HG03066 (cell line): Measurements from ENCODE around the gene TMEM237.

Experiments
- ATAC-seq: cut with Tn5 transposase; IDR thresholded peaks from one replicate; pipeline ENCODE4 v1.9.1; 2021; ENCODE audit warnings: low read depth; ENCODE audit not compliant: unreplicated experiment

TMEM237 gene

GRCh38 chr2:201642579-201643215 is 606 bp downstream of the TMEM237 start:
- ATAC-seq = peak; percentile 79

DNA sequence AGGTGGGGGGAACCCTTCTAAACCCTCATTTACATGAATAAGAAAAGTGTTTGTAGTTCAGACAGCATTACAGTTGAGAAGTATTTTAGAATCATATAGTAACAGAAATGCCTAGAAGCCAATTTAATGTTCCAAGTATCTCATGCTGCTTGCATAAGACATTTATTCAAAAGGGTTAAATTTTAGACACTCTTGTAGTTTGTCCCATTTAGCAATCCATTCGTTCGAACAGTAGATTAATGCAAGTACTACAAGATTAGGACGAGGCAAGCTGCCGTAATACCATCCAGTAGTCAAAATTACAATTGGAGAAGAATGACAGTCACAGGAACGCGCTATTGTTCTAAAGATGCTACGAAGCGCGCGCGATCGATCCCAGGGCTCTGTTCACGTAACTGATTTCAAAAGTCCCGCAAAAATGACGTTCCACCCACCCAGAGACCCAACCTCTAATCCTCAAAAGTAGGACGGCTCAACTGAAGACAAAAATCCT is 1.2 kb downstream of the TMEM237 start:
- ATAC-seq = peak; percentile 31

- ATAC-seq = no peak
Observed at GRCh38 chr2:201639205-201639604, 4.1 kb downstream of the TMEM237 start.

- no peak for ATAC-seq
Observed at GRCh38 chr2:201638326-201638725, 5.0 kb downstream of the TMEM237 start.

DNA sequence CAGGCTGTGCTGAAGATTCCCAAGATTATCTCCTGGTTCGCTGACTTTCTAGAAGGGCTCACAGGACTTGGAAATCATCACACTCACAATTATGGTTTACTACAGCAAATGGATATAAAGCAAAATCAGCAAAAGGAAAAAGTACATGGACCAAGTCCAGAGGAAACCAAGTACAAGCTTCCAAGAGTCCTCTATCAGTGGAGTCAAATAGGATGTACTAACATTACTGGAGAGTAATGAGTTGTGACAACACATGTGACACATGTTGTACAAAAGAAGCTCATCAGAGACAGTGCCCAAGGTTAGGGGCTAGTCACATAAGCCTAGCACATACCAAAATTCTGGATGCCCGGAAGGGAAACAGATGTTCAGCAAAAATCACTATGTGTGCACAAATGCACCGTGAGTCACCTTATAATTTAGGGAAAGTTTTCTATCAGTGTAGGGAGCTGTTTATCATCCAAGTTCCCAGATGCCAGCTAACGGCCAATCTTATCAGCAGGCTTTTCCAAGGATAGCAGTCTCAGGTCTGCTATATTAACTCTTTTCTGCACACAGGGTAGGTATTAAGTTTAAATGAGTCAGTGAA is 9.5 kb downstream of the TMEM237 start:
- no peak for ATAC-seq

DNA sequence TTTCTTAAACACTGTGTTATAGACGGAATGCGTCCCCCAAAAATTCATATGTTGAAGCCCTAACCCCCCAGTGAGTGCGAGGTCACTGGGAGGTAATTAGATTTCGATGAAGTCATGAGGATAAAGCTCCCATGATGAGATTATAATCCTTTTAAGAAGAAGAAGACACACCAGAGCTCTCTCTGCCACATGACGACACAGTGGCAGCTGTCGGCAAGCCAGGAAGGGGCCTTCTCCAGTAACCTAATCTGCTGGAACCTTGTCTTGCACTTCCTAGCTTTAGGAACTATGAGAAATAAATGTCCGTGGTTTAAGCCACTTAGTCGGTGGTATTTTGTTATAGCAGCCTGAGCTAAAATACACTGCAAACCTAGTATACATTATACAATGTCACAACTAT is 12.3 kb downstream of the TMEM237 start:
- no peak for ATAC-seq

DNA sequence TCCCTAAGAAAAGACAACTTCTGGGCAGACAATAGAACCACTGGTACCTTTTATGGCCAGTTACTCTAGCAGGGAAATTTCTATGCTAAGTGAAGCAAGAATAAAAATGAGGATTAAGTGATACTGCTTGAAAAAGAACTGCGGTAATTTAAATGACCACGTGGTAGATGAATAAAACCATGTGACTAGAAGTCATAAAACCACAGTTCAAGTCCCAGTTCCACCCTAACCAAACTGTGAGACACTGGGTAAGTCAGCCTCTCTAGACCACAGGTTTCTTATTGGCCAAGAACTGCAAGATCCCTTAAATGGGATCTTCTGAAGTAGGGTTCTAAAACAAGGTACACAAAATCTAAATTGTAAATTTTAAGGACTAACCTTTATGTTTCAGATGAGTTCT is 12.7 kb downstream of the TMEM237 start:
- ATAC-seq = no peak

GRCh38 chr2:201628545-201628944 is 14.8 kb downstream of the TMEM237 start:
- ATAC-seq = no peak

GRCh38 chr2:201622306-201622970 is 20.9 kb downstream of the TMEM237 start:
- no peak for ATAC-seq

DNA sequence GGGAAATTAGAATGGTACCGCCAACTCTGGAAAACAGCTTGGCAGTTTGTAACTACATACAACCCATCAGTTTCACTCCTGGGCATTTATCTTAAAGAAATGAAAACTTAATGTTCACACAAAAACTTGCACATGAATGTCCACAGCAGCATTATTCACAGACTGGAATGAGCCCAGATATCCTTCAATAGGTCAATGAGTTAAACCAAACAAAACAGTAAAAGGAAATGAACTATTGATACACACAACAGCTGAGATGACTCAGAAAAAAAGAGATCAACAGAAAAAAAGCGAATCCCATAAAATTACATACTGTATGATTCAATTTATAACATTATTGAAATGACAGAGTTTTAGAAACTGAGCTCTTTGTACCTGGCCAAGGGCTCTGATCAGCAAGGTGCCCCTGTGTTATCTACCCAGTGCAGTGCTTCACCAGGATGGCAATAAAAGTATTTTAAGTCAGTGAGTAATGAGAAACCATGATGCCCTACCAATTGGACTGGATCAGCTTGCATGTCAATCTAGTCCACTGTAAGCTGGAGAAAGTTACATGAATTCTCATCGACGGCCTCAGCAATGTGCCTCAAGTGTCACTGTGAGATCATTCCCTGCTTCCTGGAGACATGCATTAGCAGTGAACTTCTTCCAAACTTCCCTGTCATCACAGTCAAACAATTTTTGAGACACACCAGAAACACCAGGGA is 21.9 kb downstream of the TMEM237 start:
- ATAC-seq = no peak

DNA sequence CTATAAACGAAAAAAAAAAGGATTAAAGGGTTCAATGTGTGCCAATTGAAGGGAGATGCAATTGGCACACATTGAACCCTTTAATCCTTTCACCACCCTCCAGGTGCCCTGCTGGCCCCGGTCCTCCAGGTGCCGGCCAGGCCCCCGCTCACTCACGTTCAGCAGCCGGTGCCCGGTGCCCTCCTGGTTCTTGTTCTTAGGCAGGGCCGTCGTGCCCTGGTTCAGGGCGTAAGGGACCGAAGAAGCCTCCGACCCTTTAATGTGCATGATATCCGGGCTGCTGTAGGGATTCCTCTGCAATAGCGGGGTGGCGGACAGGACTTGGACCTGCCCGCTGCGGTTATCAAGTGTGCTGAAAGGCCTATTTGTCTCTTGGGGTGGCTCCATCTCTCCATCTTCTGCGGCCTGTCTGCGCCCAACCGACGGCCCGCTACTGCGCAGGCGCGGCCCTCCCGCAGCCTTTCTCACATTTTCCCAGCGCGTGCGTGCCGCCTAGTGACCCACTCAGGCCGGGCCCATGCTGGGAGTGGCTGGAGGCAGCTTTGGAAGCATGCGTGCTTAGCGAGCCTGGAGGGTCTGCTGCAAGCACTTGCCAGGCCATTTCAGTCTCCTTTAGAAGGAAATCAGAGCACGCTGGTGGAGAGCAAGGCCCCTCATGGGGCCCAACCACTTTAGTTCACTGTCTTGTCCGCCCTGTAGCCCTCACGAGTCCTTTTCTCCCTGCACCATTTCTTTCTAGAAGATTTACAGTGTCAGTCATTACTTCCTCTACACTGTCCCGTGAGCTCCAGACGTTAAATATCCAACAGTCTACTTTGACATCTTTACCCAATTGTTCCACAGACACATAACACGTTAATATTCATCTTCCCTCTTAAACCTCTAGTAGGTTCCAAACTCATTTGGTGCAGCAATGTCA is 24.3 kb downstream of the TMEM237 start:
- no peak for ATAC-seq

DNA sequence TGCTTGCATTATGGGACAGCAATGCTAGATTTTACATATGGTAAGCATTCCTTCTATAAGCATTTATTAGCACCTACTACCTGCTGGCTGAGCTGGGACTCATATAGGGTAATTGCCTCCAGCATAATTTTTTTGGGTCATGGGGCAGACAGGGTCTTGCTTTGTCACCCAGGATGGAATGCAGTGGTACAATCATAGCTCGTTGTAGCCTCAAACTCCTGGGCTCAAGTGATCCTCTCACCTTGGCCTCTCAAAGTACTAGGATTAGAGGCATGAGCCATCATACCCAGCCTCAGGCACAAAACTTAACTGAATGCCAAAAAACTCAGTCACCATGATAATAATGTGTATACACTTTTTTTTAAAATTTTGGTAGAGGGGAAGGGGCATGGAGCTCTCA is 35.3 kb downstream of the TMEM237 start:
- ATAC-seq = no peak

DNA sequence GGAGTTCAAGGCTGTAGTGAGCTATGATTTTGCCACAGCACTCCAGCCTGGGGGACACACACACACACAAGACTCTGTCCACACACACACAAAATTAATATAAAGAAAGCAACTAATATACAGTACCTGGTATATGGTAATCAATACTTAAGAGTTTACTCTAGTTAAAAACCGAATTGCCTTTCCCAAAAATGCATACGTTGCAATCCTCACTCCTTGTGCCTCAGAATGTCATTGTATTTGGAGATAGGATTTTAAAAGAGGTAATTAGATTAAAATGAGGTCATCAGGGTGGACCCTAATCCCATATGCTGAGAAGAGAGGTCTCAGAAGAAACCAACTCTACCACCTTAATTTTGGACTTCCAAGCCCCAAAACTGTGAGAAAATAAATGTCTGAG is 35.7 kb downstream of the TMEM237 start:
- no peak for ATAC-seq

DNA sequence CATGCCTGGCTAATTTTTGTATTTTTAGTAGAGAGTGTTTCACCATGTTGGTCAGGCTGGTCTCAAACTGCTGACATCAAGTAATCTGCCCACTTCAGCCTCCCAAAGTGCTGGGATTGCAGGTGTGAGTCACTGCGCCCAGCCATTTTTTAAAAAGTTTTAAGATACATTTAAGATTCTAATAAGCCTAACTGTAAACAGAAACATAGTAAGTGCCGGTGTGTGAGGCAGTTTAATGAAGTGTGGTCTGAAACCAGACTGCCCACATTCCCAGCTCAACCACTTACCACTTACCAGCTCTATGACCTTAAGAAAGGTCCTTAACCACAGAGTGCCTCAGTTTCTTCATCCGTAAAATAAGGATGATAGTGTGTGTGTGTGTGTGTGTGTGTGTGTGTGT is 42.4 kb downstream of the TMEM237 start:
- ATAC-seq = no peak

- ATAC-seq = no peak
Observed at GRCh38 chr2:201597397-201597796, 45.9 kb downstream of the TMEM237 start.

- no peak for ATAC-seq
Observed at GRCh38 chr2:201580486-201580885, 62.8 kb downstream of the TMEM237 start.

DNA sequence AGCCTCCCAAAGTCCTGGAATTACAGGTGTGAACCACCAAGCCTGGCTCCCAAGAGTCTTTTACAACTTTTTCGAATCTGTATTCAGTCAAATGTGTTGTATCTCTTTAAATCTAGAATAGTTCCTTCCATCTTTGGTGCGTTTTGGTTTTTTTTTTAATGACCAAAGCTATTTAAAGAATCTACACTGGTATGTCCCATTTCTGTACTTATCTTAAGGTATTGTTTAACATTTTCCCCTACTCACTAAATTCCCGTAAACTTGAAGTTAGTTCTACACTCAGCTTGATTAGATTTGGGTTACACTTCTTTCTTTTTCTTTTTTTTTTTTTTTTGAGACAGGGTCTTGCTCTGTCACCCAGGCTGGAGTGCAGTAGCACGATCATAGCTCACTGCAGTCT is 63.8 kb downstream of the TMEM237 start:
- no peak for ATAC-seq

GRCh38 chr2:201575971-201576370 is 67.3 kb downstream of the TMEM237 start:
- no peak for ATAC-seq

- ATAC-seq = no peak
Observed at GRCh38 chr2:201574766-201575165, 68.5 kb downstream of the TMEM237 start.

DNA sequence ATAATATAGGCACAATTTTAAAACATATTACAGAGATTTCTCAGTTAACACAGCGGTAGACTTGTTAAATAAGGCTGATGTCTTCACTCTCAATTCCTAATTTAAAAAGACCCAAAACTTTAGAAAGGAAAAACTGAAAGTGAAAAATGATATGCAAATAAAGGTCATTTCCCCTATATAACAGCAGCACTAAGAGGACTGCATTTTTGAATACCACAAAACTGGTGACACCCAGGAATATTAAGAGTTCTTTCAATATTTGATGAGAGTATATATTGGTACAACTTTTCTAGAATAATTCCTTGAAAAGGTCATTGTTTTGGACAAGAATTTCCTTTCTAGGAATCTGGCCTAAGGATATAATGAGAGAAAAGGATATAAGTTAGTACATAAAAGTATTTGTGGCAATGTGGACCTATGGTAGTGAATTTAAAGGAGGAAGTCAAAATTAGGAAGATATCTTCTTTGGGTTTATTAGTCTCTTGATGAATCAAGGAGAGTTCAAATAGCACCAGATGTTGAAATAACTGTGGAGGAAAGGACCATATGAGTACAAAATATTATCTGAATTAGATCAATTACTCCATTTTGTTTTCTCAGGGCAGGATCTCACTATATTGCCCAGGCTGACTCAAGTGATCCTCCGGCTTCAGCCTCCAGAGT is 70.3 kb downstream of the TMEM237 start:
- no peak for ATAC-seq
